Prostate gland (tissue), 2 donors: ENCODE data around the gene SSH2. TPM values are rescaled to one million over a fixed set of nuclear protein-coding genes. Genes with fewer than 3 reads are reported as not detected.

Experiments
- DNase-seq: peaks from one replicate; pipeline ENCODE4 v3.0.0-alpha.2; 2019; ENCODE audit warnings: low spot score
- H3K27ac ChIP-seq, 2 donors: fragments of 200-600 bp; sonication (generic); 2 replicates each; pipeline ENCODE4 v1.5.1; 2017 to 2019
- H3K27me3 ChIP-seq: fragments of 200-600 bp; sonication (generic); replicated peaks from 2 replicates; pipeline ENCODE4 v1.5.1; 2019; ENCODE audit not compliant: insufficient read depth
- H3K36me3 ChIP-seq, 2 donors: fragments of 200-600 bp; sonication (generic); 1 replicate in 1 of 2; 2 replicates in 1 of 2; pipeline versions ENCODE4 v1.5.1 to v1.8.1; 2017 to 2019
- H3K4me1 ChIP-seq: fragments of 200-600 bp; sonication (generic); replicated peaks from 2 replicates; pipeline ENCODE4 v1.5.1; 2019
- H3K4me3 ChIP-seq, 2 donors: fragments of 200-600 bp; sonication (generic); 2 replicates each; pipeline ENCODE4 v1.5.1; 2017 to 2019
- H3K9me3 ChIP-seq: fragments of 200-600 bp; sonication (generic); 2 replicates; pipeline ENCODE4 v1.5.1; 2017
- POLR2A ChIP-seq: fragments of 450-650 bp; IDR thresholded peaks from one replicate; pipeline ENCODE4 v1.6.1; 2016; ENCODE audit warnings: antibody characterized with exemption, mild to moderate bottlenecking
- POLR2AphosphoS5 ChIP-seq: sonication (generic); formaldehyde crosslinking; IDR thresholded peaks from one replicate; pipeline ENCODE4 v1.6.1; 2017; ENCODE audit warnings: antibody characterized with exemption
- WGBS: methylation state at CpG from one replicate; pipeline ENCODE4 v1.1.5; 2018; 5-methylcytosine and 5-hydroxymethylcytosine counted together
- intact Hi-C: fragments of 100-400 bp; cut with DNase I; formaldehyde crosslinking; loops from one replicate; pipeline ENCODE4 v1.14.2; 2022
- total RNA-seq, 2 donors: library from RNA; depleted of rRNA; stranded (reverse); fragments of >200 nt; gene quantifications; one replicate each; pipeline ENCODE4 v1.1.0, GENCODE V29; 2016
- TF ChIP-seq, protein P1 (sequence below), 4 experiments: fragments of 200-600 bp in 2 of 4; fragments of 450-650 bp in 2 of 4; sonication (generic) in 2 of 4; IDR thresholded peaks; 1 replicate in 3 of 4; 2 replicates in 1 of 4; pipeline ENCODE4 v1.5.1; 2016 to 2019; ENCODE audit warnings: antibody characterized with exemption in 4 of 4, mild to moderate bottlenecking in 2 of 4, moderate library complexity in 2 of 4

Gene SSH2
- total RNA-seq, 2 donors from 2014 or later, result 10.1 to 27.5 TPM

DNA sequence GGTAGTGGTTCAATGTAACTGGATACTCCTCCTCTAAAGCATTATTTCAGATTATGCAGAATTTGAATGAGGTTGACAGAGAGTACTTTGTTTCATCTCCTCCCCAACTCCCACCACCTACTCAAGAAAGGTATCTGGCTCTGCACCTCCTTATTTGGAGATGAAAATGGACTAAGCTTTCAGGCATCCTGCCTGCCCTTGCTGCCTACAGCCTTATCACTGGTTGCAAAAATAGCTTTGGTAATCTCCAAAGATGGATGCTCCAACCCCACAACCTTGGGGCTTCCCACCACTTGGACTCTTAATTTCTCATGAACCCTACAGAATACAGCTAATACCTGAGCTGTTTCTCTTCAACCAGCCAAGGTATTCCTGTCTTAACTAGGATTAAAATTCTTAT, 262.1 kb downstream of the SSH2 start:
- Histone ChIP-seq H3K9me3 (no peaks in the 10 kb centered on the region), H3K27ac (no peak overlapping the region), H3K4me1 (no peaks in the 10 kb centered on the region), H3K4me3 (no peak overlapping the region), H3K27me3 (no peaks in the 10 kb centered on the region), H3K36me3 (no peaks in the 10 kb centered on the region)
- intact Hi-C loops, result no loop called here
- no peak for DNase-seq
- TF ChIP-seq POLR2AphosphoS5, result no peak
- TF ChIP-seq POLR2A, result no peak
- TF ChIP-seq, protein P1, sequence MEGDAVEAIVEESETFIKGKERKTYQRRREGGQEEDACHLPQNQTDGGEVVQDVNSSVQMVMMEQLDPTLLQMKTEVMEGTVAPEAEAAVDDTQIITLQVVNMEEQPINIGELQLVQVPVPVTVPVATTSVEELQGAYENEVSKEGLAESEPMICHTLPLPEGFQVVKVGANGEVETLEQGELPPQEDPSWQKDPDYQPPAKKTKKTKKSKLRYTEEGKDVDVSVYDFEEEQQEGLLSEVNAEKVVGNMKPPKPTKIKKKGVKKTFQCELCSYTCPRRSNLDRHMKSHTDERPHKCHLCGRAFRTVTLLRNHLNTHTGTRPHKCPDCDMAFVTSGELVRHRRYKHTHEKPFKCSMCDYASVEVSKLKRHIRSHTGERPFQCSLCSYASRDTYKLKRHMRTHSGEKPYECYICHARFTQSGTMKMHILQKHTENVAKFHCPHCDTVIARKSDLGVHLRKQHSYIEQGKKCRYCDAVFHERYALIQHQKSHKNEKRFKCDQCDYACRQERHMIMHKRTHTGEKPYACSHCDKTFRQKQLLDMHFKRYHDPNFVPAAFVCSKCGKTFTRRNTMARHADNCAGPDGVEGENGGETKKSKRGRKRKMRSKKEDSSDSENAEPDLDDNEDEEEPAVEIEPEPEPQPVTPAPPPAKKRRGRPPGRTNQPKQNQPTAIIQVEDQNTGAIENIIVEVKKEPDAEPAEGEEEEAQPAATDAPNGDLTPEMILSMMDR (IDR thresholded peaks at IDR 0.05), result no peak

DNA sequence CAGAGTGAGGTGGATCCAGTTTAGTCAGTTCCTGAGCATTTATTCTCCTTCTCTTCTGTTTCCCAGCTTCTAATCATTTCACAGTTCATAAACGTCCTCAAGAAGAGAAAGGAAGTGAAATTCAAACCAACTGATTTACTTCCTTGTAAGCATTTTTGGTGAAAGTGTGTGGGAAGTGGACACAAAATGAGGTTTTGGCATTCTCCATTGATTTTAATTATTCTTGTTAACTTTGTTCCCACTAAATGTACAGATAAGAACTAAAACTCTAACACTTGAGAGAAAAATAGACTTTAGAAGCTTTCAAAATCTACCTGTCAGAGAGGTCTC, 264.6 kb downstream of the SSH2 start:
- no peak overlapping the region for H3K27ac ChIP-seq
- TF ChIP-seq POLR2AphosphoS5 (no peak), POLR2A (no peak)
- TF ChIP-seq, protein P1 (IDR thresholded peaks at IDR 0.05), result no peak
- 17% methylated on average over 1 of the region's 1 CpG for WGBS
- H3K4me3 ChIP-seq, result no peak overlapping the region
- intact Hi-C loops, result no loop called here
- DNase-seq, result no peak
- no peaks in the 10 kb centered on the region for H3K27me3 ChIP-seq
- H3K4me1 ChIP-seq, result no peaks in the 10 kb centered on the region
- no peaks in the 10 kb centered on the region for H3K9me3 ChIP-seq
- no peaks in the 10 kb centered on the region for H3K36me3 ChIP-seq

DNA sequence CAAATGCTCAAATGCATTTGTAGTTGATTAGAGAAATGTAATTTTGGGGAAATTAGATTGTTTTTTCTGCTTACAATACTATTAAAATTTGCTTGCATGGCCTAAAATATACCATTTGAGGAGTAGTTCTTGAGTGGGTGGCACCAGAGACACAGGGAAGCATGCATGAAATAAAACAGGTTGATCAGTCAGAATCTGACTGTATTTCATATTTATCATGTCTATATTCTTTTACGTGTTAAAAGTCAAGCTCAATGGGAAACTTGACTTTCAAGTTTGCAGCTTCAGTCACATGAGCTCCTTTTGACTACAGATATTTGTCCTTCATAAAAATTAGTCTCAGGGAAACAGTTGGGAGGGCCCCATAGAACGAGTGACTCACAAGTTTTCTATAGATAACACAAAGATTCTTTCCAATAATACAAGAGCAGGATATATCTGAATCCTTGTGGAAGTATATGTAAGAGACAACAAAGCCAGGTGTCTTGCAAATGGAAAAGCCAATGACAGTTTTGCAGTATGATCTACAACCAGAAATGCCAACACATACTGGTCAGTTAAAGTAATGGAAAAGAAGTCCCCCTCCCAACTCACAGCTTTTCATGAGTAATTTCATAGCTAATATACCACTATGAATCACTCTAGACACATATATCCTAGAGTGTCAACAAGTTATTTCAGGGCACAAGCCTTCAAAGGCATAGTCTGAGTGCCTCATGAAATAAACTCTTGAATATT, 265.1 kb downstream of the SSH2 start:
- DNase-seq, result no peak

DNA sequence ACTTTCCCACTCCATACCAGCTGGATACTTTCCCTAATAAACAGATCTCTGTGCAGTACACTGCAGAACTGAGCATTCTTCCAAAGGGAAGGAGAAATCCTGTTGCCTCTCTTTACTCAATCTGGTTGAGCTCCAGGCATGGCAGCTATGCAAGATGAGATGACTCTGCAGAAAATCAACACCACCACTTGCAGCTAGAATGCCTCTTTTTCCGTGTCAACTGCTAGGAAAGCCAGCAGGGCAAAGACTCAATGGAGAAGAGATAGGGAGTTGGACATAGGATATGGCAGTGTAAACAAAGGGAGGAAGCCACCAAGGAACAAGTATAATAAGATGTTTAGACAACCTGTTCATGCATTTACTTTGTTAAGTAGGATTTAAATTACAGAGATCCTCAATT, 266.9 kb downstream of the SSH2 start:
- Histone ChIP-seq H3K9me3 (no peaks in the 10 kb centered on the region), H3K27ac (no peak overlapping the region), H3K4me3 (no peak overlapping the region), H3K4me1 (no peaks in the 10 kb centered on the region), H3K36me3 (no peaks in the 10 kb centered on the region), H3K27me3 (no peaks in the 10 kb centered on the region)
- DNase-seq, result no peak
- TF ChIP-seq POLR2A (no peak), POLR2AphosphoS5 (no peak)
- TF ChIP-seq, protein P1 (IDR thresholded peaks at IDR 0.05), result no peak
- intact Hi-C loops, result no loop called here
- 41% methylated on average over 1 of the region's 1 CpG for WGBS

More for the DNA sequence above, 265.1 kb downstream of the SSH2 start:
- intact Hi-C loops, result no loop called here
- Histone ChIP-seq H3K4me3 (no peak overlapping the region), H3K36me3 (no peaks in the 10 kb centered on the region), H3K4me1 (no peaks in the 10 kb centered on the region), H3K27me3 (no peaks in the 10 kb centered on the region), H3K9me3 (no peaks in the 10 kb centered on the region), H3K27ac (no peak overlapping the region)
- TF ChIP-seq POLR2A, result no peak
- WGBS, result 48% methylated on average over 2 of the region's 2 CpGs

DNA sequence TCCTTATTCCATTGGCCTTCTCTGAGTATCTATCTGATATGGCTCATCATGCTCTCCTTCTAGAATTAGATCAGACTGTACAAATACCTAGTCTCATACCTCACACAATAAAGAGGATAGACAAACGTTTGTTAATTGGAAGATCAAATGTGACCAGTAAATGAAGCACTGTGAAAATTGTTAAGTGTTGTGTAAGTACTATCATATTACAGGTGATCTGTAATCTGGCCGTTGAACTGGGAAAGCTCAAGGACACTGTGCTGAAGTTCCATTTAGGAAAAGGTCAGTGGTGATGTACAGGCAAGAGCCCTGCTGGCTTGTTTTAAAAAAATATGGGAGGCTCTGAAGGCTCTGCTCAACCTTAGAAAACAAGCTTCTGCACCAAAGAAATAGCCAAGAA, 268.8 kb downstream of the SSH2 start:
- H3K9me3 ChIP-seq, result no peaks in the 10 kb centered on the region
- H3K27me3 ChIP-seq, result no peaks in the 10 kb centered on the region
- TF ChIP-seq POLR2A, result no peak
- TF ChIP-seq, protein P1 (IDR thresholded peaks at IDR 0.05), result no peak
- TF ChIP-seq POLR2AphosphoS5, result no peak
- no peak overlapping the region for H3K27ac ChIP-seq
- no peak overlapping the region for H3K4me3 ChIP-seq
- WGBS, result 44% methylated on average over 2 of the region's 2 CpGs
- no peak for DNase-seq
- intact Hi-C loops, result no loop called here
- no peaks in the 10 kb centered on the region for H3K36me3 ChIP-seq
- H3K4me1 ChIP-seq, result no peaks in the 10 kb centered on the region
